Progenitor cell of endocrine pancreas (in vitro differentiated cells): Measurements from ENCODE around the gene UPK3A. TPM values are rescaled to one million over a fixed set of nuclear protein-coding genes. Genes with fewer than 3 reads are reported as not detected.
"Not testable (repeated sequence)": the region's sequence is repeated elsewhere in the genome, so short reads cannot be mapped to it uniquely, and the experiment has no call there.

Source experiments
- DNase-seq: peaks from one replicate; pipeline ENCODE4 v3.0.0; 2021; ENCODE audit warnings: low spot score; ENCODE audit not compliant: unreplicated experiment
- H3K27ac Mint-ChIP-seq: 2 replicates; pipeline ENCODE4 v1.8.0; 2021; ENCODE audit warnings: mild to moderate bottlenecking, moderate library complexity, mixed read lengths
- H3K27me3 Mint-ChIP-seq: 2 replicates; pipeline ENCODE4 v1.8.0; 2021; ENCODE audit warnings: mixed read lengths
- H3K36me3 Mint-ChIP-seq: 2 replicates; pipeline ENCODE4 v1.8.0; 2022; ENCODE audit warnings: mixed read lengths; ENCODE audit not compliant: insufficient read depth
- H3K4me1 Mint-ChIP-seq: 2 replicates; pipeline ENCODE4 v1.8.0; 2021; ENCODE audit warnings: low read depth, mixed read lengths
- H3K4me3 Mint-ChIP-seq: 2 replicates; pipeline ENCODE4 v1.8.0; 2021; ENCODE audit warnings: low read depth, mild to moderate bottlenecking, moderate library complexity, mixed read lengths
- H3K9me3 Mint-ChIP-seq: 2 replicates; pipeline ENCODE4 v1.8.0; 2021; ENCODE audit warnings: low read depth, mixed read lengths
- CTCF ChIP-seq: fragments of 200-600 bp; sonication (generic); IDR thresholded peaks from one replicate; pipeline ENCODE4 v1.5.0; 2021; ENCODE audit warnings: antibody characterized with exemption, mild to moderate bottlenecking; ENCODE audit not compliant: unreplicated experiment
- total RNA-seq: library from RNA; stranded (reverse); gene quantifications from 2 replicates; pipeline ENCODE4 v1.2.1, GENCODE V29; 2021

The UPK3A gene
- total RNA-seq, 1 donor from 2014 or later = 0.57 TPM

GRCh38 chr22:45323695-45324094, 38.9 kb downstream of the UPK3A start:
- Mint-ChIP-seq H3K9me3 (no peaks in the 10 kb centered on the region), H3K4me3 (no peak overlapping the region), H3K36me3 (peaks cover 12% of the 10 kb centered on the region), H3K4me1 (no peaks in the 10 kb centered on the region), H3K27me3 (no peaks in the 10 kb centered on the region), H3K27ac (no peak overlapping the region)
- no peak for TF ChIP-seq CTCF
- no peak for DNase-seq

GRCh38 chr22:45324311-45324711, 39.6 kb downstream of the UPK3A start:
- Mint-ChIP-seq H3K4me1 (no peaks in the 10 kb centered on the region), H3K9me3 (no peaks in the 10 kb centered on the region), H3K27ac (no peak overlapping the region), H3K4me3 (no peak overlapping the region), H3K27me3 (no peaks in the 10 kb centered on the region), H3K36me3 (peaks cover 12% of the 10 kb centered on the region)
- TF ChIP-seq CTCF = no peak
- no peak for DNase-seq

- DNase-seq, H3K4me3 Mint-ChIP-seq, H3K9me3 Mint-ChIP-seq, H3K27me3 Mint-ChIP-seq, H3K4me1 Mint-ChIP-seq, H3K27ac Mint-ChIP-seq: not testable (repeated sequence)
- peaks cover 11% of the 10 kb centered on the region for H3K36me3 Mint-ChIP-seq
These were observed 43.5 kb downstream of the UPK3A start for GRCh38 chr22:45328261-45328660.

GRCh38 chr22:45328822-45329529, 44.2 kb downstream of the UPK3A start:
- DNase-seq = no peak
- Mint-ChIP-seq H3K27me3 (no peaks in the 10 kb centered on the region), H3K4me3 (no peak overlapping the region), H3K9me3 (no peaks in the 10 kb centered on the region), H3K27ac (no peak overlapping the region), H3K4me1 (no peaks in the 10 kb centered on the region), H3K36me3 (peaks cover 4% of the 10 kb centered on the region)
- TF ChIP-seq CTCF = no peak

GRCh38 chr22:45329530-45329936, 44.8 kb downstream of the UPK3A start:
- Mint-ChIP-seq H3K27me3 (no peaks in the 10 kb centered on the region), H3K27ac (no peak overlapping the region), H3K4me3 (no peak overlapping the region), H3K4me1 (no peaks in the 10 kb centered on the region), H3K9me3 (no peaks in the 10 kb centered on the region), H3K36me3 (peaks cover 3% of the 10 kb centered on the region)
- DNase-seq = no peak
- TF ChIP-seq CTCF = no peak

GRCh38 chr22:45330548-45330947, 45.8 kb downstream of the UPK3A start:
- Mint-ChIP-seq H3K4me3 (no peak overlapping the region), H3K9me3 (no peaks in the 10 kb centered on the region), H3K36me3 (peaks cover 6% of the 10 kb centered on the region), H3K4me1 (no peaks in the 10 kb centered on the region), H3K27ac (no peak overlapping the region), H3K27me3 (no peaks in the 10 kb centered on the region)
- DNase-seq = no peak
- no peak for TF ChIP-seq CTCF
